Posterior vena cava (tissue), 2 donors: ENCODE results near the gene ABCC8. TPM values are rescaled to one million over a fixed set of nuclear protein-coding genes. Genes with fewer than 3 reads are reported as not detected.
A peak's percentile ranks its signal among the peaks of the same experiment; 100 is the strongest.

ENCODE experiments used
- DNase-seq: peaks from one replicate; pipeline ENCODE4 v3.0.0-alpha.2; 2020; ENCODE audit warnings: low spot score
- intact Hi-C, 2 donors: fragments of 100-400 bp; cut with DNase I; formaldehyde crosslinking; loops; one replicate each; pipeline versions ENCODE4 v1.14.1 to v1.14.2; 2022 to 2023
- total RNA-seq, 2 donors: library from RNA; stranded (reverse); fragmentation: NEBNext Ultra II Directional; extraction: Animal tissue kit (Norgen Biotek cat#: 25700); gene quantifications; one replicate each; pipeline ENCODE4 v1.2.1, GENCODE V29; 2021
- donor health status: DM: yes; HTN: yes; CAD: no.
- donor health status: DM: yes; HTN: yes; CAD: no.

ABCC8 gene
- total RNA-seq, 2 donors from 2014 or later = 3.4 to 11.4 TPM

- DNase-seq = peak; percentile 51
- intact Hi-C loops = no loop called here
Measured at GRCh38 chr11:17412488-17413180, 64.0 kb downstream of the ABCC8 start.

GRCh38 chr11:17411418-17411817 lies 65.2 kb downstream of the ABCC8 start:
- intact Hi-C loops = no loop called here
- DNase-seq = no peak

- intact Hi-C loops = no loop called here
- peak; percentile 55 for DNase-seq
Measured at GRCh38 chr11:17410606-17411379, 65.9 kb downstream of the ABCC8 start.

GRCh38 chr11:17408641-17409040 lies 68.0 kb downstream of the ABCC8 start:
- DNase-seq = peak; percentile 57
- intact Hi-C loops = no loop called here

GRCh38 chr11:17408026-17408425 lies 68.6 kb downstream of the ABCC8 start:
- intact Hi-C loops = no loop called here
- no peak for DNase-seq

GRCh38 chr11:17407575-17407974 lies 69.1 kb downstream of the ABCC8 start:
- intact Hi-C loops = no loop called here
- DNase-seq = no peak

GRCh38 chr11:17406818-17407149 lies 69.9 kb downstream of the ABCC8 start:
- intact Hi-C loops = no loop called here
- peak; percentile 76 for DNase-seq

- no peak for DNase-seq
- intact Hi-C loops = no loop called here
Measured at GRCh38 chr11:17406082-17406817, 70.4 kb downstream of the ABCC8 start.

GRCh38 chr11:17405232-17406005 lies 71.2 kb downstream of the ABCC8 start:
- intact Hi-C loops = no loop called here
- peak; percentile 93 for DNase-seq

GRCh38 chr11:17403980-17404759 lies 72.5 kb downstream of the ABCC8 start:
- peak; percentile 59 for DNase-seq
- intact Hi-C loops = no loop called here

GRCh38 chr11:17402486-17402885 lies 74.2 kb downstream of the ABCC8 start:
- intact Hi-C loops = no loop called here

GRCh38 chr11:17401841-17402240 lies 74.8 kb downstream of the ABCC8 start:
- DNase-seq = peak; percentile 43
- intact Hi-C loops = no loop called here

More at GRCh38 chr11:17402486-17402885, 74.2 kb downstream of the ABCC8 start:
- DNase-seq = peak; percentile 46

- intact Hi-C loops = no loop called here
- DNase-seq = no peak
Measured at GRCh38 chr11:17401316-17401715, 75.3 kb downstream of the ABCC8 start.

- peak; percentile 64 for DNase-seq
- intact Hi-C loops = no loop called here
Measured at GRCh38 chr11:17400048-17400775, 76.4 kb downstream of the ABCC8 start.

GRCh38 chr11:17399236-17399635 lies 77.4 kb downstream of the ABCC8 start:
- DNase-seq = no peak
- intact Hi-C loops = no loop called here

- intact Hi-C loops = no loop called here
- DNase-seq = no peak
Measured at GRCh38 chr11:17397311-17398002, 79.2 kb downstream of the ABCC8 start.

- no peak for DNase-seq
- intact Hi-C loops = no loop called here
Measured at GRCh38 chr11:17396598-17397310, 79.9 kb downstream of the ABCC8 start.
